ENCODE results near the gene CD320. TPM values are rescaled to one million over a fixed set of nuclear protein-coding genes. Genes with fewer than 3 reads are reported as not detected.

CD320 gene
- total and polyA plus RNA-seq, 2 of the 8 experiments (the other 6 are each of a cell fraction or from before 2014, with no cell fraction given) = 80.4 to 157 TPM

DNA sequence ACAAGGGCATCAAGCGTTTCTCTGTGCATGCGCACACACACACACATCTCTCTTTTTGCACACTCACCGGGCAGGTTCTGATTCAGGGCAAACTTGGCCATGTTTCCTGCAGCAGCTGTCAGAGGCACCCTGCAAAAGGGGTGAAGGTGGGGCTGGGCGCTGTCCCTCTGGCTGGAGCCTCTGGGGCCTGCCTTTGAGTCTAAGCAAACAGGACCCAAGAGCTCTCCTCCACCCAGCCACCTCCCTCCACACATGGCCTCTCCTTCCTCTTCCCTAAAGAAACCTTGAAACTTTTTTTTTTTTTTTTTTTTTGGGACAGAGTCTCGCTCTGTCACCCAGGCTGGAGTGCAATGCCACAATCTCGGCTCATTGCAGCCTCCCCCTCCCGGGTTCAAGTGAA lies 29.6 kb upstream of the CD320 start (continued):
- TF ChIP-seq, protein P1, sequence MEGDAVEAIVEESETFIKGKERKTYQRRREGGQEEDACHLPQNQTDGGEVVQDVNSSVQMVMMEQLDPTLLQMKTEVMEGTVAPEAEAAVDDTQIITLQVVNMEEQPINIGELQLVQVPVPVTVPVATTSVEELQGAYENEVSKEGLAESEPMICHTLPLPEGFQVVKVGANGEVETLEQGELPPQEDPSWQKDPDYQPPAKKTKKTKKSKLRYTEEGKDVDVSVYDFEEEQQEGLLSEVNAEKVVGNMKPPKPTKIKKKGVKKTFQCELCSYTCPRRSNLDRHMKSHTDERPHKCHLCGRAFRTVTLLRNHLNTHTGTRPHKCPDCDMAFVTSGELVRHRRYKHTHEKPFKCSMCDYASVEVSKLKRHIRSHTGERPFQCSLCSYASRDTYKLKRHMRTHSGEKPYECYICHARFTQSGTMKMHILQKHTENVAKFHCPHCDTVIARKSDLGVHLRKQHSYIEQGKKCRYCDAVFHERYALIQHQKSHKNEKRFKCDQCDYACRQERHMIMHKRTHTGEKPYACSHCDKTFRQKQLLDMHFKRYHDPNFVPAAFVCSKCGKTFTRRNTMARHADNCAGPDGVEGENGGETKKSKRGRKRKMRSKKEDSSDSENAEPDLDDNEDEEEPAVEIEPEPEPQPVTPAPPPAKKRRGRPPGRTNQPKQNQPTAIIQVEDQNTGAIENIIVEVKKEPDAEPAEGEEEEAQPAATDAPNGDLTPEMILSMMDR (IDR thresholded peaks at IDR 0.05; ENCODE audit: control extremely low read depth in 1 of 3, insufficient read depth in 1 of 3, low read depth in 1 of 3, low read length in 3 of 3) = no peak
- TF ChIP-seq GABPA (IDR thresholded peaks at IDR 0.05; ENCODE audit: borderline replicate concordance, insufficient read depth, low read length) (no peak), ASH2L (IDR thresholded peaks at IDR 0.05; ENCODE audit: low read length) (no peak), SP1 (IDR thresholded peaks at IDR 0.05; ENCODE audit: low read depth, low read length) (no peak)

Data from H1 (cell line).